Hematopoietic multipotent progenitor cell treated with erythropoietin and hydrocortisone succinate and interleukin-3 and kit ligand, for 17 days (in vitro differentiated cells): ENCODE results near the gene LINC00632.
"Not testable (repeated sequence)": the region's sequence is repeated elsewhere in the genome, so short reads cannot be mapped to it uniquely, and the experiment has no call there.

Experiments
- DNase-seq: peaks from one replicate; pipeline ENCODE4 v3.0.0-alpha.2; 2015; ENCODE audit warnings: low spot score

LINC00632 gene

DNA sequence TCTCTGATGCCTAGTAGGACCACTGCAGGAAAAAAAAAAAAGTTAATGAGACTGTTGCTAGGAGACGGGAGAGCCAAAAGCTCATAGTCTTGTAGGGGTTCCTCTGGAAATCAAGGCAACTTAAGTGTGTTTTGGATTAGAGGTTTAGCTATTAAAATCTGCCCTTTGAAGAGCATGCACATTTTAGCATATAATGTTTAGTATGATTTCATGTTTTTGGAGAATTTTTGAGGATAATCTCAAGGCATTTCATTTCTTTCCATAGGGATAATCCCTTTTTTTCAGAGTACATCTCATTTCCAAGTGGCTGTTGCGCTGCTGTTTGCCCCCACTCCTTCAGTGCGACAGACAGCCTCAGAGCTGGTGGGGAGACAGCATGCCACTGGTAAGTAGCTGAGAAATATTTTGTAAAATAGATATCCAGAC is at the start of gene LINC00632:
TSS of gene LINC00632 (plus strand) at position 339 of the 426 bp plus-strand sequence.
- DNase-seq: no peak

DNA sequence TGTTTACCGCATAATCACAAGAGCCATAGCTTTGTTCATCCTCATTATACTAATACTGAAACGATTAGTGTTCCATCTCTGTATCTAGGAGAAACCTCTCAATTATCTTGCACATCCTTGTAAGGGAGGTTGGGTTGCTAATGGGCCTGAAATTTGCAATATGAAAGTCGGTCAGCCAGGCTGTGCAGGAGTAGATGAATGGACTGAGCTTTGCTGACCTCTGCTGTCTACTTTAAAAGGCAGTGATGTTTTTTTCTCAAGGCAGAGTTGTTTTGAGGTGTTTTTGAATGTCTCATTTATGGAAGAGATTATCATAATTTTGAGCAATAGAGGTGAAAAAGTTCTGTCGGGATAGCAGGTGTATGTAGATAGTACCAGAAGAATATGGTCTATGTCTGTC is 47.9 kb upstream of the LINC00632 start:
- no peak for DNase-seq

DNA sequence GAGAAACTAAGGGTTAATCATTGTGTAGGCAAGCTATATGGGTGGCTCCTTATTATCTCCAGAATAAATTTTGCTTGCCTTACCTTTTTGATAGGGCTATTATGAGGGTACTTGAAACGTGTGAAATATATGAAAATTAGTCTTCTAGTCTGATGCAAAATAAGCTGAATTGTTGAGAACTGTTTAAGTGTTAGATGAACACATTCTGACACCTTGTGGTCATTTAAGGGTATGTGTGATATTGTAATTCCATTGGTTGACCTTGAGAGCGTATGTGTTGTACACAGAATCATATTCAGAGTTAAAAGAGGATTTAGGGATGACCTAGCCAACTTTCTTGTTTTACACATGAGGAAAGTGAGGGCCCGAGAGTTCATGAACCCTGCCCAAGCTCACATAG is 44.6 kb upstream of the LINC00632 start:
- DNase-seq: no peak

DNA sequence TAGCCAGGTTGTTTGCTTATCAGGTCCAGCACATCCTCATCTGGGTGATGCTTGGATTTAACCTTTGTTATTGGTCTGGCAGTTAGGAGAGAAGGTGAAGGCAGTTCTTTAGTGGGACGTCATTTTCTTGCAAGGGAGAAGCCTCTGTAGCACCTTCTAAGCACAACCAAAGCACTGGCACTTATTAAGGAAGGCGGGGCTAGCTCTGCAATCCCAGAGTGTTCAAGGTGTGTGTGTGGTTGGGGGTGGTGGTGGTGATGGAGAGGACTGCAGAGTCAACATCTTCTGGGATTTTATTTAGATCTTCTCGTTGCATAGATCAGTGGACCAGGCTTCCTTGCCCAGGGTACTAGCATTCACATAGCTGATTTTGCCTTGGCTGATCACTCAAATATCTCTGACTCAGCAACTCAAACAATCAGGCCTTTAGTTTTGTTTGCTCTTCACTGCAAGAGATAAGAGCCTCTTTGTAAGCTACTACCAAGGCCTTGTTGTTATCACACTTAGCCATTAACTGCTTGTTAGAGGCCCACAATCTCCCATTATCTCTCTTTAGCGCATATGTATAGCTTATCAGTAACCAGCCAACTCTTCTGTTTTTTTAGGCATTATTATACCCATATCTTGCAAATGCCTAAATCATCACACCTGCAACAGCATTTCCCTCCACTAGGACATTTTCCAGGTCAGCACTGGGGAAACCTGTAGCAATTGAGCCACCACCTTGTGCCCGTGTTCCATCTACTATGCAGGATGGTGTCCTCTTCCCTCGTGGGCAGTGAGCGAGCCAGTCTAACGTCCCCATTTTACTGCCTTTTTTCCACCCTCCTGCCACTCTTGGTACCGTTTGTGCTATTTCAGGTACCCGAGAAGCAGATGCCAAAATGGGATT is 36.5 kb upstream of the LINC00632 start:
- DNase-seq: no peak

DNA sequence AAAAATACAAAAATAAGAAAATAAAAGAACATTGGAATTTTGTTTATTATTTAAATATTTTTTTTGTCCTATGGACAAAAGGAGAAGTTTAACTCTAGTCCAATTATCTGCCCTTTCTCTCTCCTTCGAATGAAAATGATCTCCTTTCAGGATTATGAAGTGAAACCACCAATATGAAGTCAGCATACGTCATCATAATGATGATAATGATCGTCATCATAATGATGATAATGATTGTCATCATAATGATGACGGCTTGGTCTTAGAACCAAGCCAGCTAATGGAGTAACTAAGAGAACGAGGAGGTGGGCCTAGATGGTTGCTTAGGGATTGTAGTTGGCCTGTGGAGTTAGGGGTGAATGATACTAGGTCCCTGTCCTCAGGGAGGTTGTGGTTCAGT is 21.9 kb upstream of the LINC00632 start:
- no peak for DNase-seq

DNA sequence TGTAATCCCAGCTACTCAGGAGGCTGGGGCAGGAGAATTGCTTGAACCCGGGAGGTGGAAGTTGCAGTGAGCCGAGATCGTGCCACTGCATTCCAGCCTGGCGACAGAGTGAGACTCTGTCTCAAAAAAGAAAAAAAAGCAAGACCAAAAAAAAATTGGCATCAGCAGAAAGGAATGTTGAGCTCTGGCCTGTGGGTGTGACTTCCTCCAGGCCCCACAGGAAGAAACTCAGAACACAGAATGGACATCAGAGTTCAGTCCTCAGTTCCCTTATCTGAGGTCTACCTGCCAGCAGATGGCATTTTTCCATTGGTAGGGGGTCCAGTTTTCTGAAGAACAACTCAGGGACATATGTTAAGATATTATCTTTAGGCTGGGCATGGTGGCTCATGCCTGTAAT is 18.0 kb upstream of the LINC00632 start:
- DNase-seq: not testable (repeated sequence)

DNA sequence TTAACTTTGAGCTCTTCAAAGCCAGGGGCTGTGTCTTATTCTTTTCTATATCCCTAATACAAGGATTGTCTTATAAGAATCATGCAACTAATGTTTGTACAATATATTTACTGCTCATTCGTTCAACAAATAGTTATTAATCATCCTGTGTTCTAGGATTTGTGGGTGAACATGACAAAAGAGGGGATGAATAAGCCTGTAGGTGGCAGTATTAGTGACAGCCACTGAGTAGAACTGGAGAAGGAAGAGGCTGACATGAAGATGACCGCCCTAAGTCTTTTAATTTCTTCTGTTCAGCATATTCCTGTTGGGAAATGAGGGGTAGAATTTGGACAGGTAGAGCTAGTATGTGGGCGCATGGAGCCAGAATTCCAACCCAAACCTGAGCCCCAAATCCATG is 11.9 kb upstream of the LINC00632 start:
- no peak for DNase-seq

DNA sequence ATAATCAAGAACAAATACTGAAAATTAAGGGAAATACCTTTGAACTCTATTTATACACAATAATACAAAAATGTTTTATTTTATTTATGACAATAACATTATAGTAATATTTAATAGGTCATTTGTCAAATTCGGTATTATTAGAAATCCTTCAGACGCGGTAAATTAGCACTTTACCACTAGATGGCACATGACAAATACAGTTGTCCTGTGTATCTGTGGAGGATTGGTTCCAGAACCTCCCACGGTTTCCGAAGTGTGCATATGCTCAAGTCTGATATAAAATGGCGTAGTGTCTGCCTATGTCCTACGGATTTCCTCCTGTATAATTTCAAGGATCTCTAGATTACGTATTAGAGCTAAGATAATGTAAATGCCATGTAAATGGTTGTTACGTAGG is 8.1 kb upstream of the LINC00632 start:
- DNase-seq: no peak

DNA sequence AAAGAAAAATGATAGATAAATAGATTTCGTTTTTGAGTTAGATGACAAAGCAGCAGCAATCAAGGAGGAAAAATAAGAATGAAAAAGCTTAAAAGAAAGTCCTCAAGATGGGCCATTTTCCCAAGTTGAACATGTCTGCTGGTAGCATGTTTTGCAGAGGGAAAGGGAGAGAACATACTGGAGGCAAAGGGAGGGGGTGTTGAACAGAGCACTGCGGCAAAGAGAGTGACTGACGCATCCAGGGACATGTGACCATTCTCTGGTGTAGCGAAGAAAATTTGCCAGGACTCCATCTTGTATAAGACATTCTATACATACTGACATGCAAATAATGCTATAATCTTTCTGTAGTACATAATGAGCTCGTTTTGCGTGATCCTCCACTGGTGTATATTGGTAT is 1.2 kb downstream of the LINC00632 start:
- no peak for DNase-seq

DNA sequence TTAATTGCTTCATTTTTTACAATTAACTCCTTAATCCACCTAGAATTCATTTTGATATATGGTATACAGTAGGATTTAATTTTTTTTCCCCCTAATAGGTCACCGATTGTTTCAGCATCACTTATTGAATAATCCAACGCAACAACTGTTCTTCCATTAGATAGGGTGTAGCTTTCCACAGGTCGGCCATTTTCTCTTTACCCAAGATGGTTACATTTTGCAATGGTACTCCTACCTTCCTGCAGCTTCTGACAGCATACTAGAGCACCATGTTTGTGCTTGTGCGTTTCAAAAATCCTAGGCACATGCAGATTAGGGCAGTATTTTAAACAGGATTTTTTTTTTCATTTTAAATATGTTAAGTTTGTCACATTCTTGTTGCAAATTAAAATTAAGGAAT is 2.3 kb downstream of the LINC00632 start:
- DNase-seq: no peak

DNA sequence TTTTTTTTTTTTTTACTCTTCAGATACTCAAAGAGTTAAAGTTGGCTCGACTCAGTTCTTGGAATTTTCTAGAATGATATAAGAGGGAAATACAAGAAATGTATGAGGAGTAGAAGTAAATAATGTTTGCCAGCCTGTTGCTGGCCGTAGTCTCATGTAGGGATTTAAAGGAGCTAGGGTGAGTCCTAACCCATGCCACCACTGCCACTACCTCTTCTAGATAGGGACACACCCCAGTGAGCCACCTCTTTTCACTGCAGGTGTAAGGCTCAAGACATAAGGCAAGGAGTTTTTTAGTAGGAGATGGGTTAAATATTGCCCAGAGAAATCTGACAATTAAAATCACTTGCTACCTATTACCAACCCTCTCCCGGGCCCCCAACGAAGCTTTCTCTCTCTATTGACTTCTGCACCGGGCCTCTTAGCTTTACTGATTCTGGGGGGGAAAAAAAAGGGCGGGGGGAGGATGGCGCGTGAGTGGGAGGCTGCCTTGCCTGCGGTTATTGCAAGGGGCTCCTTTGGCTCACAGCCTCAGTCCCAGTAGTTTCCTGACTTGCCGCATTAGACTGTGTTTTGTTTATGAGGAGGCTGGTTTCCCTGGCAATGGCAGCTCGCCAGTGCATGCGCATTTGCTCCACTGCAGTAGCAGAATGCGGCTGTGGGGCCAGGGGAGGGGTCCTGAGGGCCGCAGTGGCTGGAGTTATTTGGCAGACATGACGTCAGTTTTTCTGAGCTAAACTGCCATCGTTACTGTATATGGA is 3.0 kb downstream of the LINC00632 start:
- DNase-seq: no peak

DNA sequence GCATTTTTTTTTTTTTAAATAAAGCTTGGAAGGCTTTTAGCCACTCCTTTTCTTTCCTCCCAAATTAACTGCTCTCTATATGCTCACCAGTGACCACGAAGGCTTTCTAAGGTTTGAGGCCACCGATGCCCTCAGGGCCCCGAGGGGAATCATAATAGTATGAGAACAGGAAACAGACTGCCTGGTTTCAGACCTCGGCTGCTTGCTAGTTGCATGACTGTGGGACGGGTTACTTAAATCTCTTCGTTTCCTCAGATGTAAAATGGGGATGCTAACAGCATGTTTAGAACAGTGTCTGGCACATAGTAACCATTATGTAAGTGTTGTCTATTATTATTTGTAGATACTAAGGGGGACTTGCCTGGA is 3.6 kb downstream of the LINC00632 start:
- DNase-seq: no peak

DNA sequence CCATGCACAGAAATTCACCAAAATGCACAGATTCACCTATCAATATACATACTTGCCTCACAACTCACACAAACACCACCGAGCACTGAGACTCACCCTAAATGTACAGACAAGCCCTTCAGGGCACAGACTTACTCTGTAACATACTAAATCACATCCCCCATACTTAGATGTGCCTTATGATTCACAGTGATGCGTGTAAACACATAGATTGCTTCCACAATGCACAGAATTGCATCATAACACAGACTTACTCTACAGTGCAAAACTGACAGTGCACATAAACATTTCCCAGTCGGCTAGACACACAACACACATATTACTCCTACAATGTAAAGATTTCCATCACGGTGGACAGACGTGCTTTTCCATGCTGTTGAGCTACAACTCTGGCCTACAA is 6.2 kb downstream of the LINC00632 start:
- DNase-seq: no peak

DNA sequence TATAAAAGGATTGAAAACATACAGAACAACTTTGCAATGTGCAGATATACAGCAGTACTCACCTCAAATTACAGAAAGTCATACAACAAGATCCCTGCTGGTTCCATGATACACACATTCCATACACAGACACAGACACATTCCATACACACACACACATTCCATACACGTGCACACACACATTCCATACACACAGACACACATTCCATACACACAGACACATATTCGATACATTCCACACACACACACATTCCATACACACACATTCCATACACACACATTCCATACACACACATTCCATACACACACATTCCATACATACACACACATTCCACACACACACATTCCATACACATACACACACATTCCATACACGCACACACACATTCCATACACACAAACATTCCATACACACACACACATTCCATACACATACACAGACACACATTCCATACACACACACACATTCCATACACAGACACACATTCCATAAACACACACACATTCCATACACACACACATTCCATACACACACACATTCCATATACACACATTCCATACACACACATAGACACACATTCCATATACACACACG is 13.7 kb downstream of the LINC00632 start:
- no peak for DNase-seq

DNA sequence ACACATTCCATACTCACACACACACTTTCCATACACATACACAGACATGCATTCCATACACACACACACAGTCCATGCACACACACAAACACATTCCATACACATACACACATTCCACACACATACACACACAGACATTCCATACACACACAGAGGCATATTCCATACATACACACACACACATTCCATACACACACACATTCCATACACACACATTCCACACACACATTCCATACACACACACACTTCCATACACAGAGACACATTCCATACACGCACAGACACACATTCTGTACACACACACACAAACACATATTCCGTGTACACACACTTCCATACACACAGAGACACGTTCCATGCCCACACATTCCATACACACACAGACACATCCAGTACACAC is 14.8 kb downstream of the LINC00632 start:
- DNase-seq: no peak

DNA sequence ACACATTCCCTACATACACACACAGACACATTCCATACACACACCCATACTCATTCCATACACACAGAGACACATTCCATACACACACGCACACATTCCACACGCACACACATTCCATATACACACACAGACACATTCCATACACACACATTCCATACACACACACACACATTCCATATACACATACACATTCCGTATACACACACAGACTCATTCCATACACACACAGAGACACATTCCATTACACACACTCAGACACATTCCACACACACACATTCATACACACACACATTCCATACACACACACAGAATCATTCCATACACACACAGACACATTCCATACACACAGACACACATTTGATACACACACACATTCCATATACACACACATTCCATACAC is 15.2 kb downstream of the LINC00632 start:
- no peak for DNase-seq

DNA sequence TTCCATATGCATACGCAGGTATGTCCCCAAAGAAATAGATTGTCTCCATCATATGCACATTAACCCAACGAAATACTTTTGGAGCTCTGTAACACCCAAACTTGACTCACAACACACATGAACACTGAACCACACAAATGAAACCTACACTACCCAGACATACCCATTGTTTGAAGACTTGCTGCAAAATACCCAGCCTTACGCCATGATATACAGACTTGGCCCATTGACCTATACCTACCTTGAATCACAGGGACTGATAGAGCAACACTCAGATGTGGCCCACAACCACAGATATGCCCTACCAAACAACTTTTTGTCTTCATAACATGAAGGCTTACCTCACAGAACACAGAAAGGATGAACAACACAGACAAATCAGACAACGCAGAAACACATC is 15.9 kb downstream of the LINC00632 start:
- DNase-seq: no peak

DNA sequence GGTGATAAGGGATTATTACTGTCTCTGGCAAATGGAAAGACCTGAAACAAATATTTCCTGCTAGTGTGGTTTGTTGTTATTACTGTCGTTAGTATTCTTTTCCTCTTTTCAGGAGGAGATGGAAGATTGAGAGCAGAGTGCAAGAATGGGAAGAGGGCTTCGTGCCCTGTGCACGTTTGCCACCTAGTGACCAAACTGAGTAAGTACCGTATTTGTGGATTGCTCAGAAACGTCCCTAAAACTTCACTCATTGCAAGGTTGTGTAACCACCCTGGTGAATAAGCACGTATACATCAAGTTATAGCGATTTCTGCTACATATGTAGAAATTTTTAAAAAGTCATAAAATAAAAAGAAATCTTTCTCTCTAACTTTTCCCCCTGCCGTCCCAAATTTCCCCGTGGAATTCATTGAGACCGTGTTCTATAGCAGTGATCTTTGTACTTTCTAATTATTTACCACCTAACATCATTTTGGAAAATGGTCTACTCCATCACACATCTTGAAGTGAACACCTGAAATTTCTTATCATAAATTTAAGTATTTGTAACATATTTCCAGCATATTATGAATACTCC is 24.3 kb downstream of the LINC00632 start:
- no peak for DNase-seq

DNA sequence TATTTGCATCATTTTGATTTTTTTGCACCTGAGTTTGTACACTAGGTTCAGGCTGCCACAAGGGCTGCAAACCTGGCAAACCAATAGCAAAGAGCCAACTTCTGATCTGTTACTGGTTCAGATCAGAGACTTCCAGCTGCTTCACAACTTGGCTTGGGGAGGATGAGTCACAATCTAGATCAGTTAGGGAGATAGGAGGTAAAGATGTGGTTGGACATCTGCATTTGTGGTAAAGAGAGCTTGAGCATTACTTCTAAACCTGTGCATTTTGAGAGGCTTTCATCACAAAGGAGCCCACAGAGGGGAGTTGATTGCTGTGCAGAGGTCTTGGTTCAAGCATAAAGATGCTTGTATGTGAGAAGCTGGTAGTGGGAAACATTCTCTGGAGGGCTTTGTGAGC is 34.5 kb downstream of the LINC00632 start:
- DNase-seq: no peak

DNA sequence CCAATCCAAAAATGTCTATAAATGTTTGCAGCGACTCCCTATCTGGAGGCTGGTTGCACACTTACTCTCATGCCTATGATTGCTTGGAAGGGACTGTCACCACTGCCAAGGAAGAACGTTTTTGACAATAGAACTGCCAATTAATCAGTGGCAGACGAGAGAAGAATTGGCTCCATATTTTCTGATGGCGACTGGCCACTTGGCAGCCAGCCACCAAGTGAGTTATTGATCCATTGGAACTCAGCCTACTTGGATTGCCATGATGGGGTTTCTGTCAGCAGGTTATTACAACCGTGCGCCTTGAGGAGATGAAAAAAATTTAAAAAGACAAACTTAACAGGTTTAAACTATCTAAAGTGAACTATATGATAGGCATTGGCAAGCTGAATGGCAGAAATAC is 47.4 kb downstream of the LINC00632 start:
- no peak for DNase-seq

DNA sequence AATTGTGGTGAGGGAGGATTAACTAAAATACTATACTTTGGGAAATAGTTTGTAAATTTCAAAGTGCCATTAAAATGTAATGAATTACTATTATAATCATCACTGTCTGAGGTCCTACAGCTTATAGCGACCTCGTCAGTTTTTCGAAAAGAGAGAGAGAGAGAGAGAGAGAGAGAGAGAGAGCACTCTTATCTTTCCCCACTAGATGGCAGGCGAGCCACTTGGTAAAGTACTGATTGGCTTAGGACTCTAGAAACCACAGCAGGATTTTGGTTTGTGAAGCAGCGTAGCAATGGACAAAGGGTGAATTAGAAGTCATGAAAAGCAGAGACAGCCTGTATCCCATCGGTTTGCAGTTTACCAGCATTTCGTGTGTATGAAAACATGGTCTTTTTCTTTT is 52.5 kb downstream of the LINC00632 start:
- no peak for DNase-seq

DNA sequence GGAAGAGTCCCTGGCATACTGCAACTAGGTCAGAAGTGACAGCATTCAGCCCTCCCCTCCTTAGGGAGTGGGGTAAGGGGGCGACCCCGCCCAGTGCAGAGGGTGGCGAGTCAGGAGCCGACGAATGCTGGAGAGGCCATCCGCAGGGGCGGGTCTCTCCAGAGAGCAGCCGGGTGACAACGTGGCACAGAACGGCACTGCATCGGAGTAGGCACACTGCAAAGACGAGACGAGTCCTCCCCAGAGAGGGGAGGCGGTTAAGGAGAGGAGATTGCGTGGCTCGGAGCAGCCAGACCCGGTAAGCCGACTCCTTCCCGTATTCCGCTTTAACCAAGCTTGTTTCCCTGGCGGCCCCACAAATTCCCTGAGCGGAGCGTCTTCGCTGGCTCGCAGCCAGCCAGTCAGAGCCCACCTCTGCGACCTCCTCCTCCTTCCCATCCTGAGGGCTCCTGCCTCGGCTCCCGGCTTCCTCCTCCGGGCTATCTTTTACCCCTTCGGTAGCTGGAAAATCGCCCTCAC is 54.9 kb downstream of the LINC00632 start:
- no peak for DNase-seq
